CD4-positive, alpha-beta T cell treated with Interleukin-17A for 4 hours (primary cell): ENCODE data around the gene DOCK1.

Experiments
- DNase-seq: peaks from one replicate; pipeline ENCODE4 v3.0.0-alpha.2; 2020; ENCODE audit warnings: mixed read lengths

The DOCK1 gene

DNA sequence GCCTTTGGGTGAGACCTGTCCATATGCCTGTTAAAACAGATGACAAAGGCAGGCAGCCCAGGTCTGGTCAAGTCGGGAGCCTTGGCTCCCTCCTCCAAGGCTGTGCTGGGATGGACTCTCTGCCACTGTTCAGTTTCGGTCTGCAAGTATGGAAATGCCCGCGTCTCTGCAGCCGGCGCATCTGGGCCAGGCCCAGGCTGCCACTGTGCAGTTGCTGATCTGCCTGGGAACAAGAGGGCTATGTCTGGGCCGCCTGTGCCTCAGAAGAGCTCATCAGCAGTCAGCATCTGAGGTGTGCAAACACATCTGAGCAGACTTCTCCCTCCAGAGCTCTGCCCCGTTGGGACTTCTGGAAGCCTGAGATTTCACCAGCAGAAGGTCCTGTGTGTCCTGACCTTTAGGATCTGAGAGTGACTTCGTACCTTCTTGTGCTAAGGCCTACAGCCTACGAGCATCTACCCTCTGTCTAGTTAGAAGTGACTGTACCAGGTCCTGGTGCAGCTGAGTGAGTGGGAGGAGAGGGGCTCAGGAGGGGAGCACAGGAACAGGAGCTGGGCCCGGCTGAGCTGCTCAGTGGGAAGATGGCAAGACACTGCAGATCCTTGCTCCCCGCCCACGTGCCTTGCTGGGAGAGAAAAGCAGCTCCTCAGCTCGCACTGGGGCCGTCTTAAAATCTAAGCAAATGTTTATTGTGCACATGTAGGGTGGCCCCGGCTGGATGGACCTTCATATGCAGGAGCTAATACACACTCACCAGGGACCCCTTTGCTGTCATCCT lies 50.9 kb downstream of the DOCK1 start:
- DNase-seq, result no peak

DNA sequence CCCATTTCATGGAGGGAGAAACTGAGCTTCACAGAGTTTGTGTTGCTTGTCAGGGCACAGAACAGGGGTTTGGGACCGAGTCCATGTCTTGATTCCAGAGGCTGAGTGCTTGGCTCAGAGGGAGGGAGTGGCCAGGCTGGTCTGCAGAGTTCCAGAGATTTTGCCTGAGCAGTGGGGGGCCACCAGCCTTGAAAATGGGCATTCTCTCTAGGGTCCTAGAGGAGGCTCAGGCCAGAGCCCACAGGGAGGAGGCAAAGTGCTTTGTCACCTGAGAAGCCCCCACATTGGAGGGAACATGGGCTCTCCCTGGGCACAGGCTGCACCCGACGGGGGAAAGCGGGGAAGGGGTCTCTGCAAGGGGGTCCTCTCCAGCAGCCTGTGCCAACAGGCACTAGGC lies 51.5 kb downstream of the DOCK1 start:
- no peak for DNase-seq

DNA sequence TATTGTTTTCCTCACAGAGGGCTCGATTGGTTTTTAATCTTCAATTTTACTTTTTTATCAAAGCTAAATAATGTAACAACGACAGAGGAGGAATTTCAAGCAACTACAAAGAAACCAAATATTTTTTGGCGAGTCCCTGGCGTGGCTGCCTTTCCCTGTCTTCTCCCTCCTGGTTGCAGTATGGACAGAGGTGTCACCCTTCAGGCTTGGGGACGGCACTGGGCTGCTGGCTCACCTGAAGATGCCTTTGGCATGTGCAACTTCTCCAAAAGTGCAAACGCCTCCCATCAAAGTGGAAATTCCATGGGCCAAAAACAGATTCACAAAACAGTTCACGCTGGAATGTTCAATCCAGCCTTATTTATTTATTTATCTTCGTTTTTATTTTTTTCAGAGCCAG lies 51.9 kb downstream of the DOCK1 start:
- no peak for DNase-seq

DNA sequence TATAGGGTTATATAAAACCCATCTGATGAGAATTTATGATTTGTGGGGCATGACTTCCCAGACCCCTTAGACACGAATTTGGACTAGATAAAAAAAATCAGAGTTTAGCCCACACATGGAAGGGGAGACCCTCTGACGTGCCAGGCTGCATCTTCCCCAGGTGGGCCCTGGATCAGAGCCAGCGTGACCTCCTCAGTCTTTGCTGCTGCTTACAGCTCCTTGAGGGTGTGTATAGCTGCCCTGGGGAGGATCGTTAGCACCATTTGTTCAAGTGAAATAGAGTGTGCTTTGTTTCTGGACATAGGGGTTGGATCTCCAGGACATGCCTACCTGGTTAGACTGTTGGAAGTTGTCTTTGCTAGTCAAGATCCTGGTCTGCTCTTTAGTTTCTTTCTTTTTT lies 54.2 kb downstream of the DOCK1 start:
- no peak for DNase-seq

DNA sequence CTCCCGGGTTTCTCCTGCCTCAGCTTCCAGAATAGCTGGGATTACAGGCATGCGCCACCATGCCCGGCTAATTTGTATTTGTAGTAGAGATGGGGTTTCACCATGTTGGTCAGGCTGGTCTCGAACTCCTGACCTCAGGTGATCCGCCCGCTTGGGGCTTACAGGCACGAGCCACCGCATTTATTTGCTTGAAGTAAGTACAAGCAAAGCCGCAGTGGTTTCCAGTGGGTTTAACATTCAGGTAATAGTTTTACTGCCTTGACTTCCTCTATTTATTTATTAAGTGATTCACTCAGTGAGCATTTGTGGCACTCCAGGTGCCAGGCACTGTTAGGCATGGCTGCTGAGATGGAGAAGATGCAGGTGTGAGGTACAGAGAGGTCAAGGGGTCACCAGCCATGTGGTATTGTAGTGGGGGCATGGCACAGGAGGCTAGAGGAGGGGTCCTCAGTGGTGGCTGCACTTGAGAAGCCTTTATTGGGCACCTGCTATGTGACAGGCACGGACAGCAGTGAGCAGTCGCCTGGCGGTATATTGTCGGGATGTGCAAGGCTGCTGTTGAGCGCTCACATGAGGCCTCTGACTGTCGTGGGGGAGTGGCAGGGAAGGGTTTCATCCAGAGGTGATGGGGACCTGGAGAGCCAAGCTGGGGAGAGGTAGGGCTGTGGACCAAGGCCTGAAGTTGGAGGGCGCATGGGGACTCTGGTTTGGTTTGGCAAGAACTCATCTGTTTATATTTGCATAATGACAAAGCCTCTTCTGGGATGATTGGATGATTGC lies 54.9 kb downstream of the DOCK1 start:
- DNase-seq, result no peak

DNA sequence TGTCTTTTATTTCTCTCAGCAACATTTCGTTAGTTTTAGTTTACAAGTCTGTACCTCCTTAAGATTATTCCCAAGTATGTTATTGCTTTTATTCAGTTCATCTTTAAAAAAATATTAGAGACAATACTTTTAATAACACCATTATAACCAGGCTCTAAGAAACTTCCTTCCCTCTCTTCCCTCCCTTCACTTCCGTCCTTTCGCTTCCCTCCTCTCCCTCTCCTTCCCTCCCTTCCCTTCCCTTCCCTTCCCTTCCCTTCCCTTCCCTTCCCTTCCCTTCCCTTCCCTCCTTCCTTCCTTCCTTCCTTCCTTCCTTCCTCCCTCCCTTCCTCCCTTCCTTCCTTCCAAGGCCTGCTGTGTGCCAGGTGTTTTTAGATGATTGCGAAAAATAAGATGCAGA lies 58.1 kb downstream of the DOCK1 start:
- DNase-seq, result no peak

DNA sequence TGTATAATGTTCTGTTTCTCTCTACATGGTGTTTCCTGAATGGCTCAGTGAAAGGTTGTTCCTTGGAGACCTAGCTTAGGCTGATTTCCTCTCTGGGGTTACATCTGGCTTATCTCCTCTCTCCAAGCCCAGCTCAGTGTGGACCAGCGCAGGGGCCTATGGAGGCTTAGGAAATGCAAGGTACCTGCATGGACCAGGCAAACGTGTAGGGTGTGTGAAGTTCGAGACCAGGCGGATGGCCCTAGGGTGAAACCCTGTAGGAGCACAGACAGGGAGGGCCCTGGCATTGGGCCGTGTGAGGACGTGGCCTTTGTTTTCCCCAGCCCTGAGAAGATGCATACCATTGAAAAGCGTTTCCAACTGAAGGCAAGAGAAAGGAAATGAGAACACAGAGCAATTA lies 59.0 kb downstream of the DOCK1 start:
- no peak for DNase-seq

DNA sequence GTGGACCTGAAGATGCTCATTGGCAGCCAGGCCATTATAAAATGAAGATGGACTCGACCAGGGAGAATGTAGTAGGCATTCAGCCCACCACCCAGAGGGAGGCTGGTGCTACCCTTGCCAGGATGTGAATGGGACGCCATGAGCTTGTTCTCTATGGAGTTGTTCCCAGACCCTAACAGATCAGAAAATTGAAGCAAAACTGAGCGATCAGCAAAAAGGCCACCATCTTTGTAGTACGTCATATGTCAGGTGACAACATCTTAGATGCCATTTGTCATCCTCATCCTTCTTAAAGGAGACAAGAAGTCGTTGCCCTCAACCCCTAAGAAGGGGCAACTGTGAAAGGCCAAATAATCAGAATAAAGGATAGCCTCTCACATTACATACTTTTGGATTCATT lies 61.7 kb downstream of the DOCK1 start:
- DNase-seq, result no peak

DNA sequence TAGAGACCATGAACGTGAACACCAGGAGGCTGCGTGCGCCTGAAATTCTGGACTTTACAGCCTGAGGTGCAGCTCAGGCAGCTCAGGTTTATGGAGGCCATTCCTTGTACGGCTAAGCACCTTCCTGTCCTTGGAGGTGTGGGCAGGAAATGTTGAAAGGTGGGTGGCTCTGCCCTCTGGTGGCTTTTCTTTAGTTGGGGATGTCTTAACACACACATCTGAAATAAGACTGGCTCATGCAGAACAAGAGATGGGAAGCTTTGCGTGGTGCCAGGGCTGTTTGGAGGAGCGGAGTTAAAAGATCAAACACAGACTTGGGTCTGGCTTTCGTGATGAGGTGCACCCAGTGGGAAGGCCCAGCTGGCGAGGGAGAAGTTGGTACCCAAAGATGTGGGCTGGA lies 64.1 kb downstream of the DOCK1 start:
- DNase-seq, result no peak

DNA sequence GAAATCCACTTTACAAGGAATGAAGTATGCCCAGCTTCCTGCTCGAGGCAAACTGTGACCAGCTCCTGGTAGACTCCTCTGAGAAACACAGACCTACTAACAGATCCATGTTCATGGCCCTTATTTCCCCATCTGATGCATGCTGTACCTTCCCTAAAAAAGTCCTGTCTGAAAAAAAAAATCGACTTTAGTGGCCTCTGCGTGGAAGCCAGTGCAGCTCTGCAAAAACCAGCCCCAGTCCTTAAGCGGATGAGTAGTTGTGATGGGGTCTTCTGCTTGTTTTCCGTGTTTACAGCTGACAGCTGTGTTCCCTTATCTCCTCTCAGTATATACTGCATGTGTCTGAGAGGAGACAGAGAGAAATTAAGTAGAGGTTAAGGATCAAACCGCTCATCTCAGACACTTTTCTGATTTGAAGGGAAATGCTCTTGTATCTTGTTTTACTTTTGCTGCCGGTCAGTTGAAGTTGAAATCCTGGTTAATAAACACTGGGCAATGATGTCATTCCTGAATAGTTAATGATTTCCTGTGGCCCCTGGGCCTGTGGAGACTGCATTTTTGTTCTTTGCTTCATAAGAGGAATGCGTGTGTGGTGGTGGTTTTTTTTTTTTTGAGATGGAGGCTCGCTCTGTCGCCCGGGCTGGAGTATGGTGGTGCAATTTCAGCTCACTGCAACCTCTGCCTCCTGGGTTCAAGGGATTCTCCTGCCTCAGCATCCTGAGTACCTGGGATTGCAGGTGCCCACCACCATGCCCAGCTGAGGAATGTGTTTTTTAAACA lies 67.6 kb downstream of the DOCK1 start:
- no peak for DNase-seq

DNA sequence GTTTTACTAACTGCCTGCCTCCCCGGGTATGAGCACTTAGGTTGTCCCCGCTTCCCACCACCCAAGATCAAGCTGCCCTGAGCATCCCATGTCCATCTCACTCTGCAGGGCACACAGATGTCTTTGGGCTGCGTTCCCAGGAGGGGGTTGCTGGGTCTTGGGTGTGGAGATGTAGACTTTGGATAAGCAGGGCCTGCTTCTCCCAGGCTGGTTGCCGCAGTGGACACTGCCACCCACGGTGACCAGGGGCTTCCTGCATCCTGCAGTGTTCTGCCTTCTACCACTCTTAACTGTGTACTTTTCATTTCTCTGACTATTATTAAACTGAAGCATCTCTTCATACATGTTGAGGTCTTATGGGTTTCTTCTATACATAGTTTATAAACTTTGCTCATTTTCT lies 70.0 kb downstream of the DOCK1 start:
- DNase-seq, result no peak

DNA sequence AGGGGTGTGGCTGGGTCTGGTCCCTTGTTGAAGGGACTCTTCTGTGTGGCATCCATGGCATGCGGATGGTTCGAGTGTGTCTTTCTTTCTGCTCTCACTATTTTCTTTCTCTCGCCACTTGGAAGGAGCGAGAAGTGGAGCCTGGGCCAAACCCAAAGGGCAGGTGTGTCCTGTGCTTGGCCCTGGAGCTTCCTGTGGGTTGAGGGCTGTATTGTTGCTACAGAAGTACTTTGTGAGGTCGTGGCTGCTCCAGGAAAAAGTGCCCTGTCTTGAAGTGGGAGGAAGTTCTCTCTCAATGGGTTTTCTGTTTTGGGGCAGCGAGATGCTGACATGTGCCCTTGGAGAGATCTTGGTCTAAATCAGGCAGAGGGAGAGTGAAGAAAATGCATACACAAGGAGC lies 72.0 kb downstream of the DOCK1 start:
- no peak for DNase-seq

DNA sequence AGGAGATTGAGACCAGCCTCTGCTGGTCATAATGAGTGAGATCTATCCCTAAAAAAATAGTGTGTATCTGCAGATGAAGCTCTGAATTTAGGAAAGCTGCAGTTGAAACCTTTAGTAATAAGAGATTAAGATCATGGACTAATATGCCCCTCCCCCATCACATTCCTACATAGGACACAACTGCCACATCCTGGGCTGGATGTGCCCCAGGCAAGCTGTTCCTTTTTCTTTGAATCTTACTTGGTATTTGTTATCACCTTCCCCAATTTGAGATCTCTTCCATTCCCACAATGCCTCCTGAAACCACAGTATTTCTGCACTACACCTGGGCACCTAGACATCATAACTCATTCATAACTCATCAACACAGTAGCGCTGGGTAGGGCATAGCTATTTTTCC lies 74.1 kb downstream of the DOCK1 start:
- no peak for DNase-seq

DNA sequence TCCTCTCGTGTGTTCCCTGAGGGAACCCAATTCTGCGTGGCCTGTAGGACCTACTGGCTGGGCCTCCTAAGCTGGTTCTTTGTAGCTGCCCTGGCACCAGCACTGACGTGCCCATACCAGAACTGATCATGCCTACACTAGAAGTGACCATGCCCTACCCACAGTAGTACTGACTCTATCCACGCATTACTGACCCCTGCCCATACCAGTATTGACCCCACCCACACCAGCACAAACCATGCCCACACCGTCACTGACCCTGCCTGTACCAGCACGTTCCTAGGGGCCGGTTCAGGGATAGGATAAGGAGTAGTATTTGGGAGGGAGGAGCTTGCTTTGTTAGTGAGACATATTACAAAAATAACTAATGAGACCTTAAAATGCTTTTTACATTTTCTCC lies 88.0 kb downstream of the DOCK1 start:
- DNase-seq, result no peak

DNA sequence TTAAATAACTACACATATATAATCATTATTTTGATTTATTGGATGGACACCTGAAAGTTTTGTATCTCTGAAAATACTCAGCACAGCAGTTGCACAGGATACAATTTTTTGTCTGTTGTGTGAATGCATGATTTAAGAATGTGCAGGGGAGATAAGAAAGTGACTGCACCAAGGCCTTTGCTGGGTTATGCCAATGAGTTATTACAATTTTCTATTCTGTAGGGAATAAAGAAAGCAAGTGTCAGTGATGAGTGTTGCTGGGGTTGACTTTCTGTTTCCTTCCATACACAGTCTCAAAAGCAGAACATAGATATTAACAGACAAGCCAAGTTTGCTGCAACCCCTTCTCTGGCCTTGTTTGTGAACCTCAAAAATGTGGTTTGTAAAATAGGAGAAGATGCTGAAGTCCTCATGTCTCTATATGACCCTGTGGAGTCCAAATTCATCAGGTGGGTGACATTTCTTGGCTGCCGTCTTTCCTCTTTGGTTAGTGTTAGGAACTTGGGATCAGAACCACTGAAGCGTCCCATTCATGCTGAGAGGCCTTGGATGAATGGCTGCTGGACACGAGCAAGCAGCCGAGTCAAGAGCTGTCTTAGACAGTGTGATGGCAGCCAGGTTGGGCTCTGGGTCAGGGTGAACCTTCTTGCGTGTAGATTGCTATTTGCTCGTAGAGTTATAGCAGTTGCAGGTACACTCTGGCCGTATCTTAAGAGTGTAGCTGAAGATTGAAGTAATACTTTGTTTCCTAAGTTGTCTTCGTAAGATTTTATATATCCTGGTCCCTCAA lies 92.8 kb downstream of the DOCK1 start:
- DNase-seq, result no peak

DNA sequence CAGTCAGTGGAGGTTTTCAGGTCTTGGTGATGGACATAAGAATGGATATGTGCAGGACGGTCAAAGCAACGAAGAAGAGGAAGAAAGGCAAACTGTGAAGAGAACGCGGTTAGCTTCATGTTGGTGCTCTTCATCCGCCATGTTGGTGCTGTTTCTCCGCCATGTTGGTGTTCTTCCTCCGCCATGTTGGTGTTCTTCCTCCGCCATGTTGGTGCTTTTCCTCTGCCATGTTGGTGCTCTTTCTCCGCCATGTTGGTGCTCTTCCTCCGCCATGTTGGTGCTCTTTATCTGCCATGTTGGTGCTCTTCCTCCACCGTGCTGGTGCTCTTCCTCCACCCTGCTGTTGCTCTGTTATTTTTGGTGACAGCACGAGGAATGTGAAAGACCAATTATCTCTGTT lies 95.4 kb downstream of the DOCK1 start:
- DNase-seq, result no peak

DNA sequence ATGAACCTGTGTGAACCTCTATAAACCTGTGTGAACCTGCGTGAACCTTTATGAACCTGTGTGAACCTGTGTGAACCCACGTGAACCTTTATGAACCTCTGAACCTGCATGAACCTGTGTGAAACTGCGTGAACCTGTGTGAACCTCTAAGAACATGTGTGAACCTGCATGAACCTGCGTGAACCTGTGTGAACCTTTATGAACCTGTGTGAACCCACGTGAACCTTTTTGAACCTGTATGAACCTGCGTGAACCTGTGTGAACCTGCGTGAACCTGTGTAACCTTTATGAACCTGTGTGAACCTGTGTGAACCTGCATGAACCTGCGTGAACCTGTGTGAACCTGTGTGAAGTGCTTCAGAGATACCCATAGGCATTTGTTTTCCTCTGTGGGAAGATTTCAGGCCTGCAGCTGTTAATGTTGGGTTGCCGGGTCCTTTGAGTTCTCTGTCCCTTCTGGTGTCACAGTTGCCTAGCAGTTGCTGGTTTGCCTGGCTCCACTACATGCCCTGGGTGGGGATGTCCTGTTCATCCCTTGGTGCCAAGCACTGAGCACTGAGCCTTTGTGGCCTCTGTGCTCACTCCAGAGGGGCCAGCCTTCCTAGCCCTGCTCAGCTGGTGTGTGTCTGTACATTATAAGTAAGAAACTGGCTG lies 97.9 kb downstream of the DOCK1 start:
- no peak for DNase-seq

DNA sequence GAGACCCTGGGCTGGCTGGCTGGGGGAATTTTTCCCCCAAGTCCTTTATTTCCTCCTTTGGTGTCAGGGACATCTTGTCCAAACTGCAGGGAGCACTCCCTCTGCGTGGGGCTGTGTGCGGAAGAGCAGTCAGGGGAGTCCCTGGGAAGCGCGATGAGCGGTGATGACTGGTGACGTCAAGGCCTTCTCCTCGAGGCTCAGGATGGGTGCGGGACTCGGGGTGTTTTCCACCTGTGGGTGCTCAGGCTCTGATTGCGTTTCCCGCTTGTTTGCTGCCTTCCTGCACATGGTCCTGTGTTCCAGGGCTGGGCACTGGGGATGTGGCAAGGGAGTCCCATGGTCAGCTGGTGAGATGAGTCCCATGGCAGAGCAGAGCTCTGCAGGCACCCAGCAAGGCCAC lies 101.2 kb downstream of the DOCK1 start:
- no peak for DNase-seq

DNA sequence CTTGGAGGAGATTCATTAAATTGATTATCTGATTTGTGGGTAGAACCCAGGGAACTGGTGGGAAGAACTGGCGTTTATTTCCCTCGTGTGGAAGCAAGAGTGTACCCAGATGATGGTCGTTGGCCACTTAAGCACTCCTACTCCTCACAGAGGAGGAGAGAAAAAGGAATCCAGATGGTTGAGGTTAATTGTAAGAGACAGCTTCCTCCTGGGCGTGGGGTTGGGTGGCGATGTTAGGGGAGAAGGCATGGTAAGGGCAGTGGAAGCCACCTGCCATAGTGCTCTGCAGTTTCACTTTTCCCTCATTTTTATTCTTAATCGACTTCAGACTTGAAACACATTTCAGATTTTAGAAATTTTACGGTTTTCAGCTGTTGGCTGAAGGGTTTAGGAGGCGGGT lies 104.1 kb downstream of the DOCK1 start:
- no peak for DNase-seq

DNA sequence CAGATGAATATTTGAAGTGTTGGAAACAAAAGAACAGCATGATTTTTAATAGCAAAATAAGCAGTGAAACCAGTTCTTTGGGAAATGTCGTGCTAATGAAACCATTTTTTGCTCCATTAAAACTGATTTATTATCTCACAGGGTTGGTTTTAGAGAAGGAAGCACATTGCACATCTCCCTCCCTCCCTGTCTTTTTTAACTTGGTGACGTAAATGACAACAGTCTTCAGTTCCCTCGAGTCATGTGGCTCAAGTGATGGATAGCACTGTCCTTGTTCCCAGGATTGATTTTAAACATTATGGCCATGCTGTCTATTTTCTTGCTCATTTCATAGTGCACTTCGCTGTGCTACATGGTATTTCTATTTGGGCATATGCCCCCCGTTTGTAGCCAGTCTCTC lies 105.9 kb downstream of the DOCK1 start:
- DNase-seq, result no peak

DNA sequence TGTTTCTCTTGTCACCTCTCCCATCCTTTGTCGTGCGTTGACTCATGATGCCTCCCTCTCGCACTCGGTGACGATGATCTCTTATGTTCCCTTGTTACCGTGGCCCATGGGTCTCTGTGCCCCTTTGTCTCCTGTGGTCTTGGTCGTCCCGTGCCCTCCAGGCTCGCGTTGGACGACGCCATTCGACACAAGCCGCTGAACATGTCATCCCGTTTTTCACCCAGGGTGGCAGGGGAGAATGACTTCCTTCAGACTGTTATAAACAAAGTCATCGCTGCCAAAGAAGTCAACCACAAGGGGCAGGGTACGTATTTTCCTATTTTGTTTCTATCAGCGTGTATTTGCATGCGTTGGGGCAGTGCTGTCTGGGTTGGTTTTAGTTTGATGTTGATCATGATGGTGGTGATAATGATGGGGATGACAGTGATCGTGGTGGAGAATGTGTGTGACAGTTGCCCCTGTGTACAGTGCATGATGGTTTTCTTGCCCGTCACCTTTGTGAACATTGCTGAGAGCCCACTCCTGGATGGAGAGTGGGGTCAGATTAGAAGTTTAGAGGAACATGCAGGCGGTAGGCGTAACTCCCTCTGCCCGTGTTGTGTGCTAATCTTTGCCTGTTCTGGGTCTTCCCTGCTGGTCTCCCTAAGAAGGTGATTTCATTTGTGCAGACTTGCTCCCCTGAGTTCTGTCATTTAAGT lies 107.0 kb downstream of the DOCK1 start:
- no peak for DNase-seq

DNA sequence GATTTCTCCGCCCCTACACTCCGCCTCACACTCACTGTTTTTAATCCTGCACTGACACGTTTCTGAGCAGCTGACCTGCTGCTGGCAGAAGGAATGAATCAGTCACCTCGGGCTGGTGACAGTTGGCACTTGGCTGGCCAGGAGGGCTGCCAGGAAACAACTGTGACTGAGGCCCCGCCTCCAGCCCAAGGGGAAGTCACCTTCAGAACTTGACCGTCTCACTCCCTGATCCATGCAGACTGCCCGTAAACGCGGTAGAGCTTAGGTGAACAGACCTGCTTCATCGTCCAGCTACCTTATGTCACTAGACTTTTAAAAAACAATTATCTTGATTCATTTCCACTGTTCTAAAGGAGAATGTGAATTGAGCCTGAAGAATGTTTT lies 107.5 kb downstream of the DOCK1 start:
- no peak for DNase-seq
